Hepatocyte (in vitro differentiated cells): ENCODE measurements around the gene MGMT.

Experiments
- CTCF ChIP-seq: fragments of 200-600 bp; sonication (generic); IDR thresholded peaks from 2 replicates; pipeline ENCODE4 v1.5.1; 2016; ENCODE audit warnings: antibody characterized with exemption, mild to moderate bottlenecking; ENCODE audit not compliant: poor library complexity
- EZH2 ChIP-seq: fragments of 200-600 bp; sonication (generic); IDR thresholded peaks from 2 replicates; pipeline ENCODE4 v1.6.1; 2016; ENCODE audit warnings: antibody characterized with exemption, mild to moderate bottlenecking, borderline replicate concordance
- EZH2phosphoT487 ChIP-seq: fragments of 200-600 bp; sonication (generic); IDR thresholded peaks from one replicate; pipeline ENCODE4 v1.6.1; 2018; ENCODE audit warnings: antibody characterized with exemption, mild to moderate bottlenecking, low read depth, moderate library complexity; ENCODE audit not compliant: unreplicated experiment, severe bottlenecking

- TF ChIP-seq CTCF (no peak), EZH2phosphoT487 (no peak), EZH2 (no peak)
These were observed 290.2 kb downstream of the MGMT start for GRCh38 chr10:129756912-129757901.
